ENCODE data around the gene METTL26.

METTL26 gene

DNA sequence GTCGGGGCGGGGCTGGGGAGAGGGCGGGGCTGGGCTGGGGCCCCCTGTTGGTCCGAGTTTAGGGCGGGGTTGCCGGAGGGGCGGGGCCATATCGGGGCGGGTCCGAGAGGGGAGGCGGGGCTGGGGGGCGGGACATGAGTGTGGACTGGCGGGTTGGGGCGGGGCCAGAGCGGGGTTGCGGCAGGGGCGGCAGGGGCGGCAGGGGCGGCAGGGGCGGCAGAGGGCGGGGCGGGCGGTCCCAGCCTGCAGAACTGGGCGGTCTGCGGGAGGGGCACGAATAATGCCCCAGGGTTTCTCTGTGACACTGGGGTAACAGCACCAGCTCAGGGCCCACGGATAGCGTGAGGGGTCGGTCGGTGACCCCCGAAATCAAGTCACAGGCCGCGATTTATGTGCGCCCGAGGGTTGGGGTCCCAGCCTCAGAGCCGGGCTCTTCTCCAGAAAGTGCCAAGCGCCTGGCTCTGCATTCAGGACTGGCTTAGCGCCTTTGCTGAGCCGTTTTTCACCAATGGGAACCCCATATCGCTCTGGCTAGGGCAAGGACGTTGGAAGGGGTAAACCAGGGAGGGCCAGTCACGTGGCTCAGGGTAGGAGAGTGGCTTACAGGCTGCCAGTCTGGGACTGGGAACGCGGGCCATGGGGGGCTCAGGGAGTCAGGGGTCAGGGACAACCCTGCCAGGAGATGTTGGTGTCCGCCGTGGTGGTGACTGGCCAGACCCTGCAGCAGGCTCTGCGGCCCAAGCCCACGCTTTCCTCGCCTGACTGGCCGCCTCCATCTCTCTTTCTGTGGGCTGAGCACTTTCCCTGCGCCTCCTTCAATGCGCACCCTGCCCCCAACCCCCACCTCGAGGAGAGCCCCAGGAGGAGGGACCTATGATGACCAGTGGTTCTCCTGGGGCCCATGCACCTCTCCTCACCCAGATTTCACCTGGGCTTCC is 1.2 kb upstream of the METTL26 start:
- DNase-seq, result no peak

DNA sequence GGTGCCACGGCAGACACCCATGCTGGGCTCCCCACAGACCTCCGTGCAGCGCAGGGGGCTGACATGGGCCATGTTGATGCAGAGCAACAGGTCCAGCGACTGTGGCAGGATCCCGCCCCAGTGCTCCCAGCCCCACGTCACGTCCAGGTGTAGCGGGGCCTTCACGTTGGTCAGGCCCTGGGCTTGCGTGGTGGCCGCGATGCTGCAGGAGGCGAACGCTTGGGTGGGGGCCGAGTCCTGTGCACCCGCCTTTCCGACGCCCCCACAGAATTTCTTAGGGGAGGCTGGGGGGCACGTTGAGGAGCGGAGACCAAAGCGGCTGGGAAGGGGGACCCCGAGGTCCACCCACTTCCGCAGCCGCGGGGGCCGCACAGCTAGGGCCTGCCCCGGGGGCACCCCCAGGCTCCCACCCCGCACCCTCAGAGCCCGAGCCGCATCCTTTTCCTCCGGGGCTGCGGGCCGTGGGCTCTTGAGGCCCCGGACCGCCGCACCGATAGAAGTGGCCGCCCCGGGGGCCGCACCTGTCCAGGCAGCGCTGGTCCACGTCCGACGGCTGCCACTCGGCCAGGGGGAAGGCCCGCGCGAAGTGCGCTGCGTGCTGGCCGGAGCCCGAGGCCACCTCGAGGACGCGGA is 416 bp downstream of the METTL26 start:
- DNase-seq, result no peak

DNA sequence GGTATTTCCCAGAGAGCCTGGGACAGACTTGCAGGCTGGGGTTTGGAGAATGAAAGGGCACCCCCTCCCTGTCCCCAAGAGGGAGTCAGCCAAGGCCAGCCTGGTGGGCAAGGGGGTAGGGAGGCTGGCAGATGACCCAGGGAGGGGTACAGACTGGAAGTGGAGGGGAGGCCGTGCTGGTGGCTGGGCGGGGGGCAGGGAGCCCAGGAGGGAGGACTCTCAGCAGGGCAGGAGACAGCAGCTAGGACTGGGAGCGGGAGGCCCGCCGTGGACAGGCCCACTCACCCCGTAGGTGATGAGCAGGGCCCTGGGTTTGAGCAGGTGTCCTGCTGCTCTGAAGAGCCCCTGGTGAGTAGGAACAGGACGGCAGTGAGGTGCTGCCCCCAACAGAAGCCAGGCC is 1.1 kb downstream of the METTL26 start:
- no peak for DNase-seq

DNA sequence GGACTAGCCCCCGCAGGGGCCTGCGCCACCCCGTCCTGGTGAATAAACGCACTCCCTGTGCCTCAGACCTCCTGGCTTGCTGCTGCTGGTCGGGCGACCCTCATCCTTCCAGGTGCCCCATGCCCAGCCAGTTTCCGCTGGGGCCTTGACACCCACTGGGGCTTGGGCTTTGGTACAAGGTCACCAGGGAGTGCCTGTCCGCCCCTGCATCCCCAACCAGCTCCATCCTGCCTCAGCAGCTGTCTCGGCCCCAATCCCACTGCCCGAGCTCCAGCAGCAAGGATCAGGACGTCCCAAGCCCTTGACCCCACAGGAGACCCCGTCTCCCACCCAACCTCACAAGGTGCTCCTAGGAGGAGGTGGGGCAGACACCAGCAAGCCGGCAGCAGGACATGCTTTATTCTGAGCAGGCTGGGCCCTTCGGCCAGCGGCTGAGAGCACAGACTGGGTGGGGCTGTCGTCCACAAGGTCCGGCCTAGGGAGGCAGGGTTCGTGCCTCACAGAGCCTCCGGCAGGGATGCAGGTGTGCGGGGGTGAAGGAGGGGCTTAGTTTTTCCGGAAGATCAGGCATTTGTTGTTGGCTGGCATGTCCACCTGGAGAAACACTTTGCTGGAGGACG is 1.9 kb downstream of the METTL26 start:
- DNase-seq, result no peak

DNA sequence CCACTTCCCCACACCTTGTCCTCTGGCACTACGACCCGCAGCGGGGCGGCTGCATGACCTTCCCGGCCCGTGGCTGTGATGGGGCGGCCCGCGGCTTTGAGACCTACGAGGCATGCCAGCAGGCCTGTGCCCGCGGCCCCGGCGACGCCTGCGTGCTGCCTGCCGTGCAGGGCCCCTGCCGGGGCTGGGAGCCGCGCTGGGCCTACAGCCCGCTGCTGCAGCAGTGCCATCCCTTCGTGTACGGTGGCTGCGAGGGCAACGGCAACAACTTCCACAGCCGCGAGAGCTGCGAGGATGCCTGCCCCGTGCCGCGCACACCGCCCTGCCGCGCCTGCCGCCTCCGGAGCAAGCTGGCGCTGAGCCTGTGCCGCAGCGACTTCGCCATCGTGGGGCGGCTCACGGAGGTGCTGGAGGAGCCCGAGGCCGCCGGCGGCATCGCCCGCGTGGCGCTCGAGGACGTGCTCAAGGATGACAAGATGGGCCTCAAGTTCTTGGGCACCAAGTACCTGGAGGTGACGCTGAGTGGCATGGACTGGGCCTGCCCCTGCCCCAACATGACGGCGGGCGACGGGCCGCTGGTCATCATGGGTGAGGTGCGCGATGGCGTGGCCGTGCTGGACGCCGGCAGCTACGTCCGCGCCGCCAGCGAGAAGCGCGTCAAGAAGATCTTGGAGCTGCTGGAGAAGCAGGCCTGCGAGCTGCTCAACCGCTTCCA is 2.6 kb downstream of the METTL26 start:
- no peak for DNase-seq

DNA sequence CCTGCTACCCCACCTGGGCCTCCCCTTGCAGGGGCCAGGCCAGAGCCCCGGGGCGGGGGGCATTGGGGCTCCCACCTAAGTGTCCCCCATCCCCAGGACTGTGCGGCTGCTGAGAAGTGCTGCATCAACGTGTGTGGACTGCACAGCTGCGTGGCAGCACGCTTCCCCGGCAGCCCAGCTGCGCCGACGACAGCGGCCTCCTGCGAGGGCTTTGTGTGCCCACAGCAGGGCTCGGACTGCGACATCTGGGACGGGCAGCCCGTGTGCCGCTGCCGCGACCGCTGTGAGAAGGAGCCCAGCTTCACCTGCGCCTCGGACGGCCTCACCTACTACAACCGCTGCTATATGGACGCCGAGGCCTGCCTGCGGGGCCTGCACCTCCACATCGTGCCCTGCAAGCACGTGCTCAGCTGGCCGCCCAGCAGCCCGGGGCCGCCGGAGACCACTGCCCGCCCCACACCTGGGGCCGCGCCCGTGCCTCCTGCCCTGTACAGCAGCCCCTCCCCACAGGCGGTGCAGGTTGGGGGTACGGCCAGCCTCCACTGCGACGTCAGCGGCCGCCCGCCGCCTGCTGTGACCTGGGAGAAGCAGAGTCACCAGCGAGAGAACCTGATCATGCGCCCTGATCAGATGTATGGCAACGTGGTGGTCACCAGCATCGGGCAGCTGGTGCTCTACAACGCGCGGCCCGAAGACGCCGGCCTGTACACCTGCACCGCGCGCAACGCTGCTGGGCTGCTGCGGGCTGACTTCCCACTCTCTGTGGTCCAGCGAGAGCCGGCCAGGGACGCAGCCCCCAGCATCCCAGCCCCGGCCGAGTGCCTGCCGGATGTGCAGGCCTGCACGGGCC is 3.4 kb downstream of the METTL26 start:
- no peak for DNase-seq

DNA sequence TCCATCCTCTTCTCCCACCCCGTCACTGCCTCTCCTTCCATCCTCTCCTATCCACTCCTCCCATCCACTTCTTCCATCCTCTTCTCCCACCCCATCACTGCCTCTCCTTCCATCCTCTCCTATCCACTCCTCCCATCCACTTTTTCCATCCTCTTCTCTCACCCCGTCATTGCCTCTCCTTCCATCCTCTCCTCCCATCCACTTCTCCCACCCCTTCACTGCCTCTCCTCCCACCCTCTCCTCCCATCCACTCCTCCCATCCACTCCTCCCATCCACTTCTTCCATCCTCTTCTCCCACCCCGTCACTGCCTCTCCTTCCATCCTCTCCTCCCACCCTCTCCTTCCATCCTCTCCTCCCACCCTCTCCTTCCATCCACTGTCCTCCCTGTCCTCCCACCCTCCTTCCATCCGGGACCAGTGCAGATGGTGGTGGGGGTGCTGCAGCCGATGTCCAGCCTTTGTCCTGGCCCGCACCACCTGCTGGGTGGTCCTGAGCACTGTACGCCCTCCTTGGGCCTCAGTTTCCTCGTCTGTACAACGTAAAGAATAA is 4.2 kb downstream of the METTL26 start:
- no peak for DNase-seq

DNA sequence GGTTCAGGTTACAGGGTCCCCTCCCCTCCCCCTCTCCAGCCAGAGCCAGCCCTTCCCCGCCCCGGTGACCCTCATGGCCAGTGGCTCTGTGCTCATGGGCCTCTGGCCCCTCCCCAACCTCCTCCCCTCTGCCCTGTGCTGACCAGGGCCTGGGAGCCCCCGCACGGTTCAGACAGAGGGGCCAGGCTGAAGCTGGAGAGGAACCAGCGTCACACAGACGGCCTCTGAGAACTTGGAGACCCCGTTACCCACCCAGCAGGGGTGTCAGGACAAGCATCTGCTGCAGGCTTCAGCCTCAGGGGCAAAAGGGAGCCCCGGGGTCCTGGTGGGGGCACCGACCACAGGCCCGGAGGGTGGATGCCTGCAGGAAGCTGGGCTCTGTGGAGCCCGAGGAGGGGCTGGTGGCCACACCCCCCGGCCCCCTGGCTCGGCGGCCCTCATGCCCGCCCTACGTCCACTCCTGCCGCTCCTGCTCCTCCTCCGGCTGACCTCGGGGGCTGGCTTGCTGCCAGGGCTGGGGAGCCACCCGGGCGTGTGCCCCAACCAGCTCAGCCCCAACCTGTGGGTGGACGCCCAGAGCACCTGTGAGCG is 5.2 kb downstream of the METTL26 start, which contains the start of gene WFIKKN1:
WFIKKN1 (plus strand) TSS at position 171 of the 591 bp plus-strand sequence; CDS start at position 440, 269 bp downstream.
- DNase-seq, result no peak

DNA sequence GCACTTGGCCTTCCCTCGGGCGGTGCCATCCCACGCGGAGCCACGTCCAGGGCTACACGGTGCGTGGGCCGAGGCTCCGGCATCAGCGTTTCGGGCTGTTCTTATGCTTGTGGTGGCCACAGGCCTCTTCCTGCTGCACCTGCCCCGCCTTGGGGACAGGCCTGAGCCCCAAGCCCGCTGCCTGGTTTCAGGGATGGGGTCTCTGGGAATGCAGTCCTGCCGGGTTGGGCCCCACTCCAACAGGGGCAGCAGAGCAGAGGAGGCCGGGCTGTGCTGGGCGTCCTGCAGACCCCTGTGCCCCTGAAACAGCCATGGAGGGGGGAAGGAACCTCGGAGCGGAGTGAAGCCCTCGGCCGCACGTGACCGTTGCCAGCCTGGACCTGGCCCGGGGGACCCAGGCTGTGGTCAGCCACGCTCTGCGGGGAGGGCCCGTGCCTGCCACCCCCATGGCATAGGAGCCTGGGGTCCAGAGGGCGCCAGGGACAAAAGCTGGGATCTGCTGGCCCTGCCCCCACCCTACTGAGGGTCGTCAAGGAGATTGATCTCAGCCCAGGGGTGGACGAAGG is 5.8 kb downstream of the METTL26 start:
- no peak for DNase-seq

DNA sequence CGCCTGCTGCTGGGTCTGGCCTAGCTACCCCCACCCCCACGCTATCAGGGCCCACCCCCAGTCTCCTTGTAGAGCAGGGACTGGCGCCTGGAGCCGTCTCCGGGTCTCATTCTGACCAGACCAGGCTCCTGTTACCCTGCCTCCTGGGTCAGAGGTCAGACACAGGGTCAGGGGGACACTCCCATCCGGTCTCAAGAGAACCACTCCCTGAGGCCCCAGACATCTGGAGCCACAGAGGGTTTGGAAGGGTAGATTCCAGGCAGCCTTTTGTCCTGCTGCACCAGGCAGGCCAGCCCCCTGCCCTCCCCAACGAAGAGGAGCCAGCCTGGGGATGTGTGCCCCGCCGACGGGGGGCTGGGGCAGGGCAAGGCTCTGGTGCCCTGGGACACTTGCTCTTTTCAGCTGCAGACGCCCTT is 6.3 kb downstream of the METTL26 start:
- DNase-seq, result no peak

DNA sequence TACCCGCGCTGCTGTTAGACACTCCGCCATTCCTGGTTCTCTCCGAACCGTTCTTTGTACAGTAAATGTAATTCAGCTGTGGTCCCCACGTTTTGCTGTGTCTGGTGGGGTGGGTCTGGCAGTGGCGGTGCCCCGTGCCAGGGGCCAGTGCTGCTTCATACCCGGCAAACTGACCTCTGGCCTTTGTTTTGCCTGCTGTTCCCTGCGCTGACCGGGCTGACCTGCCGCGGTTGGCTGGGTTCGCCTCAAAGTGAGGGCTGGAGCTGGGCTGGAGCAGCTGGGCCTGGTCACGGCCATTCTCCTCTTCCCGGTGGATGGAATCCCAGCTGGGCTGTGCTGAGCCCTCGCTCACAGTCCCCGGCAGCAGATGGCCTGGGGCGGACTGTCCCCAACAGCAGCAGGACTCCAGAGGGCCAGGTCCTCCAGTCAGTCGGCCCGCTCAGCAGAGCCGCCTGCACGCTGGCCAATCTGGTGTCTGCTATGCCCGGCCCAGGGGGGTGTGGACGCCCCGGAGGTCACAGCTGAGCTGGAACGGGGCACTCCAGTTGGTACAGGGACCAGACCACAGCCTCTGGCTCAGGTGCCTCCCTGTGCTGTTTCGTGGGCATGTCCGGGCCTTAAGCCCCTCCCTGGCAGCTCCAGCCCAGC is 6.8 kb downstream of the METTL26 start:
- DNase-seq, result no peak

DNA sequence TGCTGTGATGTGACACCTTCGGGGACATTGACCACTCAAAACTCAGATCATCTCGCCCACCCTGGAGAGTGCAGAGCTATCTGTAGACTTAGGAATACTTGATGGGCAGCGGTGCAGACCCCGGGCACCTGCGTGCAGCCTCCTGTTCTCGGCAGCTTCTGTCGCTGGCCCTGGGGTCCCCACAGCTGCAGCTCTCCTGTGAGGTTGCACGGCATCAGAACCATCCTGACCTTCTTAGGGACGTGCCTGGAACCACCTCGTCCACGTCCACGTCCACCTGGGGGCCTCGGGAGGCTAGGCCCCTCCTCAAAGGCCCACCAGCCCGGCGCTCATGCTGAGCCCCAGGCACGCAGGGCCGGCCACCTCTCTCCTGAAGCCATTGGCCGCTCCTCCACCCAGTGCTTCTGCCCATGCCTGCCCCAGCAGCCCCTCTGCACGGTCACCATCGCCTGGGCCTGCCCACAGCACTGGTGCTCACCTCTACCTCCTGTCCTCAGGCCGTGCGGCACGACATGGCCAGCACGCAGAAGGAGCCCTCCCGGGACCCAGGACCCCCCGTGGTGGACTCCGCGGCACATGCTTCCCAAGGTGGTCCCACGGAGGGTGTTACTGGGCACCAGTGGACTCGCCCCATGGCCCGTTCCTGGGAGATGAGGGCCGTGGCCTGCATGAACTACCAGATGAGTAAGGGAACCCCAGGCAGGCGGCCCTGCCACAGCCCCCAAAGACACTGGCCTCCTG is 7.6 kb downstream of the METTL26 start:
- no peak for DNase-seq

DNA sequence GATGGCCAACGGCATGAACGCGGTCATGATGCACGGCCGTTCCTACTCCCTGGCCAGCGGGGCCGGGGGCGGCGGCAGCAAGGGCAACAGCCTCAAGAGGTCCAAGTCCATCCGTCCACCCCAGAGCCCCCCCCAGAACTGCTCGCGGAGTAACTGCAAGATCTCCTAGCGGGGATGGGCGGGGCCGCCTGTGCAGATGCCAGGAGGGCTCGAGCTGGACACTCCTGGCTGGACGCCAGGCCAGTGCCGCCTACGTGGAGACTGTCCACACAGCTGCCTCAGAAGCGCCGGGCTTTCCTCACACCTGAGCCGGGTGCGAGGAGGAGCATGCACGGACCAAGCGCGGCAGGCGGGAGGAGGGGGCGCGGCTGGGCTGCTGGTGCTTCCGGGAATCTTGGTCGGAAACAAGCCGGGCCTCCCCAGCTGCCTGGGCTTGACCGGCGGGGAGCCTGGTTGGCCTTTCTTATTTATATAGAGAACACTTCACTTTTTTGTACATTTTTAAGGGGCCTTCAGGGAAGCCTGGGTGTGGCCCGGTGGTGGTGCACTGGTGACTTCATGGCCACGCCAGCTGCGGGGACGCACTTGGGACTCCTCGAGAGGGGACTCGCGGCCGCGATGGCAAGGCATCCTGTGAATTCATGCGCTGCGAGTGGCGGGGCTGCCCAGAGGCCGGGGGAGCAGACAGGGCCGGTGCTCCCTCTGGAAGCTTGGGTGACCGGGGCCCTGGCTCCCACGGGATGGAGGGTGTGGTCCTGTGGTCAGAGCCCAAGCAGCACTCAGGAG is 8.5 kb downstream of the METTL26 start:
- no peak for DNase-seq

DNA sequence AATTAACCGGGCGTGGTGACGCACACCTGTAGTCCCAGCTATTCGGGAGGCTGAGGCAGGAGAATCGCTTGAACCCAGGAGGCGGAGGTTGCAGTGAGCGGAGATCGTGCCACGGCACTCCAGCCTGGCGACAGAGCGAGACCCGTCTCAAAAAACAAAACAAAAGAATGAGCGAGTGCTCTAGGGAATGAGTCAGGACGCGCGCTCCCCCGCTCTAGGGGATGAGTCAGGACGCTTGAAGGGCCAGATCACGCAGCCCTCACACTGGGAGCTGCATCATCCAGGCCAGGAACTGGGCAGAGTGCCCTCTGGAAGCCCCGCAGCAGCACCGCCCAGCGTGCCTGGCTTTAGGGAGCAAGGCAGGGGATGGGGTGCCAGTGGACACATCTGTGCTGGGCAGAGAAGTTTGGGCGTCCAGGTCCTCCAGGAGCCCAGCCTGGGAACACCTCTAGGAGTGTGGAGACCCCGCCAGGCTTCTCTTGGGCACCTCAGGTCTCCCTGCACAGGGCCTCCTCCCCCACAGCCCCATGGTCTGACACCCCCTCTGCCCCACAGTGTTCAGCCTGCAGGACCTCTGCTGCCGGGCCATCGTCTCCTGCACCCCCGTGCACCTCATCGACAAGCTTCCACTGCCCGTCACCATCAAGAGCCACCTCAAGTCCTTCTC is 9.2 kb downstream of the METTL26 start:
- DNase-seq, result no peak

DNA sequence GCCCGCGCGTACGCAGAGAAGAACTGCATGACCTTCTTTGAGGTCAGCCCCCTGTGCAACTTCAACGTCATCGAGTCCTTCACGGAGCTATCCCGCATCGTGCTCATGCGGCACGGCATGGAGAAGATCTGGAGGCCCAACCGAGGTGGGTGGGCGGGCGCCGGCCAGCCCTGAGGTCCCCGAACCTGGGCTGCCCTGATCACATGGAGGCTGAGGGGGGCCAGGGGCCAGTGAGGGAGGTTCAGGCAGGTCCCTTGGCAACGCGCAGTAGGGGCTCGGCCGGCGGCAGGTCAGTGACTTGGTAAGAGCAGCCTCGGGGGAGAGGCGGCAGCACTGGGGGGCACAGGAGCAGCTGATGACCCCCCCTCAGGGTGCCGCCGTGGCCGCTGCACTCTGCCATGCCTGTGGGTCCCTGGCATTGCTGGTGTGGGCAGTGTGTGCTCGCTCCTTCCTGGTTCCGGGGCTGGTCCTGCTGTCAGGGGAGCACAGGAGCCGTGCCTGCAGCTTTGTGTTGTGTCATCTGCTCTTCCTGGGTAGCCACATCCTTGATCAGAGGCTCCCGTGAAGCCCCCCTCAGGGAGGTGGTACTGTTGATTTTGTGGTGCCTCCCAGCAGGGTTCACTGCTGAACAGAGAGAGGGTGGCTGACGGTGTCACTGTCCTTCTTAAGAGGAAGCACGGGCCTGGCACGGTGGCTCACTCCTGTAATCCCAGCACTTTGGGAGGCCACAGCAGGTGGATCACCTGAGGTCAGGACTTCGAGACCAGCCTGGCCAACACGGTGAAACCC is 9.9 kb downstream of the METTL26 start:
- DNase-seq, result no peak

DNA sequence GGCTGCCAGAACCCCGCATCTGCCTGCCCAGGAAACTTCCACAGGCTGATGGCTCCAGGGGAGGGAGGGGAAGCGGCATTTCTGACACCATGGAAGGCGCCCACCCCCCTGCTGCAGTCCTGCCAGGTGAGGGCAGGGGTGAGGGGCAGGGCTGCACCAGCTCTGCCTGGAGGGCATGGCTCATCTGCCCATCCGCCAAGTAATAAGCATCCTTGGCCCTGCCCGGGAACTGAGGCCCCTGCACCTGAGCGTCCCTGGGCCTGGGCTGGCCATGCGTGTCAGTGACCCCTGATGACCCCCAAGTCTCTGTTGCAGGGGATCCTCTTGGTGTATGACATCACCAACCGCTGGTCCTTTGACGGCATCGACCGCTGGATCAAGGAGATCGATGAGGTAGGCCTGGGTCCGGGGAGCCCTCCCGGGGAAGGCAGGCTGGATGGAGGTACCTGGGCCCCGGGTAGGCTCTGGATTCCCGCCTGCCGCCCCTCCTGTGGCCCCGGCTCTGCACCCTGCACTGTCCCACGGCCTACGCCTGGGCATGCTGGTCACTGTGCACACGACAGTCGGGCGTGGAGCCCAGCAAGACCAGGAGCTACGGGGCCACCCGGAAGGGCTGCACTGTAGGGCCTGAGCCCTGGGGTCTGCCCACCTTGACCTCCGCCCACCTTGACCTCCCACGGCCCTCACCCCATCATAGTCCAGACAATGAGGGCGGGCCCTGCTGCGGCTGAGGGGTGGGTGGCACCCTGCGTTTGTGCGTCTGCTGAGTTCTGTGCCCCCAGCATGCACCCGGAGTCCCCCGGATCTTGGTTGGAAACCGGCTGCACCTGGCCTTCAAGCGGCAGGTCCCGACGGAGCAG is 10.8 kb downstream of the METTL26 start:
- no peak for DNase-seq

All from DMS79 (cell line).